ENCODE measurements around the gene LRRTM2.
A peak's percentile ranks its signal among the peaks of the same experiment; 100 is the strongest.

Gene LRRTM2

GRCh38 chr5:138883211-138883610, 8.1 kb upstream of the LRRTM2 start:
- Histone ChIP-seq H3K9ac (ENCODE audit: low read depth, low read length) (no peak overlapping the region), H3K4me3 (ENCODE audit: low read depth, low read length) (no peak overlapping the region; the same call in 1 of the 2 replicates), H3K27ac (ENCODE audit: low read depth, low read length) (peak overlapping the region; percentile 91), H3K4me1 (ENCODE audit: control insufficient read depth, insufficient read depth, low read length) (peaks cover 48% of the 10 kb centered on the region), H3K9me3 (ENCODE audit: control insufficient read depth, insufficient read depth, low read length) (no peaks in the 10 kb centered on the region), H3K27me3 (ENCODE audit: control insufficient read depth, insufficient read depth, low read length) (no peaks in the 10 kb centered on the region), H3K36me3 (ENCODE audit: control insufficient read depth, insufficient read depth, low read length) (peaks cover 23% of the 10 kb centered on the region)

GRCh38 chr5:138878437-138879235, 3.5 kb upstream of the LRRTM2 start:
- Histone ChIP-seq H3K27me3 (ENCODE audit: control insufficient read depth, insufficient read depth, low read length) (no peaks in the 10 kb centered on the region), H3K36me3 (ENCODE audit: control insufficient read depth, insufficient read depth, low read length) (no peaks in the 10 kb centered on the region), H3K9me3 (ENCODE audit: control insufficient read depth, insufficient read depth, low read length) (no peaks in the 10 kb centered on the region), H3K4me3 (ENCODE audit: low read depth, low read length) (no peak overlapping the region; the same call in 1 of the 2 replicates), H3K9ac (ENCODE audit: low read depth, low read length) (no peak overlapping the region), H3K27ac (ENCODE audit: low read depth, low read length) (no peak overlapping the region), H3K4me1 (ENCODE audit: control insufficient read depth, insufficient read depth, low read length) (peaks cover 59% of the 10 kb centered on the region)

DNA sequence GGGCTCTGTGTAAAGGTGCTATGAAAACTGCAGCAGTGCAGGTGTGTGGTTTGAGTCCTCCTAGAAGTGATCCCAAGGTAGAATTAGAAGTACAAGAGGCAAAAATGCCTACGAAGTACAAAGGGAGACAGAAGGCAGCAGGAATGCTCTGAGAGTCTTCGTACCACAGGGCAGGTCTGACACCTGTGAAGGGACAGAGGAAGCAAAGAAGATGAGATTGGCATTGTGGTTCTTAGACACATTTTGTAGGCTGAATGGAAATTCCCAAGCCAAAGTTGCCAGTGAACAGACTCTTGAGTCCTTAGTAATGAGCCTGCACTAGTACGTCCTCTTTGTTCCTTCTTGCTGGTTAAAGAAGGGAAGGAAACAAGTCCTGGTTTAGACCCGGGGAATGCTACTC, 1.7 kb upstream of the LRRTM2 start:
- H3K27ac ChIP-seq (ENCODE audit: low read depth, low read length), result no peak overlapping the region
- H3K9me3 ChIP-seq (ENCODE audit: control insufficient read depth, insufficient read depth, low read length), result no peaks in the 10 kb centered on the region
- peaks cover 60% of the 10 kb centered on the region for H3K4me1 ChIP-seq (ENCODE audit: control insufficient read depth, insufficient read depth, low read length)
- no peaks in the 10 kb centered on the region for H3K36me3 ChIP-seq (ENCODE audit: control insufficient read depth, insufficient read depth, low read length)
- no peak overlapping the region for H3K4me3 ChIP-seq (ENCODE audit: low read depth, low read length)
- no peaks in the 10 kb centered on the region for H3K27me3 ChIP-seq (ENCODE audit: control insufficient read depth, insufficient read depth, low read length)
- no peak overlapping the region for H3K9ac ChIP-seq (ENCODE audit: low read depth, low read length)

DNA sequence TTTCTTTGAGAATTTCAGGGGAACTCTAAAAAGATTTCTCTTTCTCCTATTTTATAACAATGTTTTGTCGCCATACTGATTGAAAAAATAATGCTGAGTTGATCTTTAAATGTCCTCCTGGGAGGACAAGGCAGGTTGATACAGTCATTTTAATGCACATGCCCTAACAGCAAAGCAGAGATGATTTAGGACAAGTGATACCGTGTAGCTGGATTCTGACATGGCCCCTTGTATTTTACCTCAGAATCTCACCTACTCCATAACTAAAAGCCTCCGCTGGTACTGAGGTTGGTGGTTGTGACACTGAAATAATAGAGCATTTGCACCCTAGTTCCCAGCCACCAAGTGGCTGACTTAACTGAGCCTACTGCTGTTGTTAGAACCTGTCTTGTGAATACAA, 811 bp upstream of the LRRTM2 start:
- Histone ChIP-seq H3K4me1 (ENCODE audit: control insufficient read depth, insufficient read depth, low read length) (peaks cover 65% of the 10 kb centered on the region), H3K27ac (ENCODE audit: low read depth, low read length) (no peak overlapping the region), H3K4me3 (ENCODE audit: low read depth, low read length) (no peak overlapping the region), H3K36me3 (ENCODE audit: control insufficient read depth, insufficient read depth, low read length) (no peaks in the 10 kb centered on the region), H3K9me3 (ENCODE audit: control insufficient read depth, insufficient read depth, low read length) (no peaks in the 10 kb centered on the region), H3K9ac (ENCODE audit: low read depth, low read length) (no peak overlapping the region), H3K27me3 (ENCODE audit: control insufficient read depth, insufficient read depth, low read length) (no peaks in the 10 kb centered on the region)

DNA sequence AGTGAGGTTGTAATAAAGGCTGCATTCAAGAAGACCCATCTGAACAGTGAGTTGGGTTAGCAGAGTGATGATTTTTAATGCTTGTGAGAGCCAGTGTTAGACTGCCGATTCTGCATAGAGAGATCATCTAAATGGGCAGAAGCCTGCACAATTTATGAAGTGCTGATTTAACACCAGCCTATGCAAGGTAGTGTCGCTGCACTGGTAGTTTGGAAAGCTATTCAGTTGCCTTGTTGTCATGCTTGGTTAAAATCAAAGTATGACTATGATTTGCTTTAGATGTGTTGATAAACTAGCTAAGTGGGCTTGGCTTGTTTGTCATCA, 379 bp upstream of the LRRTM2 start:
- Histone ChIP-seq H3K4me3 (ENCODE audit: low read depth, low read length) (peak overlapping the region; percentile 6; the same call in 1 of the 2 replicates), H3K9ac (ENCODE audit: low read depth, low read length) (no peak overlapping the region), H3K27ac (ENCODE audit: low read depth, low read length) (no peak overlapping the region), H3K4me1 (ENCODE audit: control insufficient read depth, insufficient read depth, low read length) (peaks cover 70% of the 10 kb centered on the region), H3K9me3 (ENCODE audit: control insufficient read depth, insufficient read depth, low read length) (no peaks in the 10 kb centered on the region), H3K27me3 (ENCODE audit: control insufficient read depth, insufficient read depth, low read length) (no peaks in the 10 kb centered on the region), H3K36me3 (ENCODE audit: control insufficient read depth, insufficient read depth, low read length) (no peaks in the 10 kb centered on the region)

- H3K4me3 ChIP-seq (ENCODE audit: low read depth, low read length), result no peak overlapping the region
- no peaks in the 10 kb centered on the region for H3K9me3 ChIP-seq (ENCODE audit: control insufficient read depth, insufficient read depth, low read length)
- H3K27me3 ChIP-seq (ENCODE audit: control insufficient read depth, insufficient read depth, low read length), result no peaks in the 10 kb centered on the region
- H3K27ac ChIP-seq (ENCODE audit: low read depth, low read length), result no peak overlapping the region
- peaks cover 81% of the 10 kb centered on the region for H3K4me1 ChIP-seq (ENCODE audit: control insufficient read depth, insufficient read depth, low read length)
- H3K36me3 ChIP-seq (ENCODE audit: control insufficient read depth, insufficient read depth, low read length), result no peaks in the 10 kb centered on the region
- no peak overlapping the region for H3K9ac ChIP-seq (ENCODE audit: low read depth, low read length)
Observed at GRCh38 chr5:138874241-138874640, 894 bp downstream of the LRRTM2 start.

- Histone ChIP-seq H3K4me1 (ENCODE audit: control insufficient read depth, insufficient read depth, low read length) (peaks cover 82% of the 10 kb centered on the region), H3K9ac (ENCODE audit: low read depth, low read length) (no peak overlapping the region), H3K36me3 (ENCODE audit: control insufficient read depth, insufficient read depth, low read length) (no peaks in the 10 kb centered on the region), H3K4me3 (ENCODE audit: low read depth, low read length) (no peak overlapping the region), H3K27ac (ENCODE audit: low read depth, low read length) (no peak overlapping the region), H3K9me3 (ENCODE audit: control insufficient read depth, insufficient read depth, low read length) (no peaks in the 10 kb centered on the region), H3K27me3 (ENCODE audit: control insufficient read depth, insufficient read depth, low read length) (no peaks in the 10 kb centered on the region)
Observed at GRCh38 chr5:138873466-138874221, 1.5 kb downstream of the LRRTM2 start.

DNA sequence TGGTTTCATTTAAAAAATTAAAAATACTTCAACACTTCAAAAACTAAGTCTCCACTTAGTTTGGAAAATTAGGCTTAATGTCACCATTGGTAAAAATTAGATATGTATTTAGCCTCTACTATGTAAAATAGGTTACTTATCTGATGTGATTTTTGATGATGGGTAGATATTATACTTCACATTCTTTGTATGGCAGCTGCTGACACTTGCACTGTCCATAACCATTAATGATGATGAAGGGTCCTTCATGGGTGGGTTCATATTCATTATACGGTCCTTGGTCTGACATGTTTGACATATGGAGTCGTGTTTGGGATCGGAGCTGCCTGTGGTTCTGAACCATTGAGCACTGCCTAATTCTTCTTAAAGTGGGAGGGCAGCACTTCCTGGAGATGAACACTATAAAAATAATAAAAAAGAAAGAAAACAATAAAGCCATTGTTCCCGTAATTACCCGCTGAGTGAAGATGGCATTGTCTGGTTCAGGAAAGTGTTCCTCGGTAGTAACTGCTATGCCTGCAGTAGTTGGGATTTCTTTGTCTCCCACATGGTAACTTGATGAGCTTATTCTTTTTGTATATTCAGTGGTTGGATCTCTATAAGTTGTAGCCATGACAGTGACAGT, 2.2 kb downstream of the LRRTM2 start:
- Histone ChIP-seq H3K9me3 (ENCODE audit: control insufficient read depth, insufficient read depth, low read length) (no peaks in the 10 kb centered on the region), H3K27me3 (ENCODE audit: control insufficient read depth, insufficient read depth, low read length) (no peaks in the 10 kb centered on the region), H3K4me1 (ENCODE audit: control insufficient read depth, insufficient read depth, low read length) (peaks cover 81% of the 10 kb centered on the region), H3K4me3 (ENCODE audit: low read depth, low read length) (no peak overlapping the region), H3K27ac (ENCODE audit: low read depth, low read length) (no peak overlapping the region), H3K9ac (ENCODE audit: low read depth, low read length) (no peak overlapping the region), H3K36me3 (ENCODE audit: control insufficient read depth, insufficient read depth, low read length) (no peaks in the 10 kb centered on the region)

GRCh38 chr5:138870611-138871010, 4.5 kb downstream of the LRRTM2 start:
- H3K27me3 ChIP-seq (ENCODE audit: control insufficient read depth, insufficient read depth, low read length), result no peaks in the 10 kb centered on the region
- no peak overlapping the region for H3K4me3 ChIP-seq (ENCODE audit: low read depth, low read length)
- H3K9ac ChIP-seq (ENCODE audit: low read depth, low read length), result no peak overlapping the region
- no peaks in the 10 kb centered on the region for H3K36me3 ChIP-seq (ENCODE audit: control insufficient read depth, insufficient read depth, low read length)
- peak overlapping the region; percentile 69 for H3K27ac ChIP-seq (ENCODE audit: low read depth, low read length)
- H3K9me3 ChIP-seq (ENCODE audit: control insufficient read depth, insufficient read depth, low read length), result no peaks in the 10 kb centered on the region
- peaks cover 68% of the 10 kb centered on the region for H3K4me1 ChIP-seq (ENCODE audit: control insufficient read depth, insufficient read depth, low read length)

DNA sequence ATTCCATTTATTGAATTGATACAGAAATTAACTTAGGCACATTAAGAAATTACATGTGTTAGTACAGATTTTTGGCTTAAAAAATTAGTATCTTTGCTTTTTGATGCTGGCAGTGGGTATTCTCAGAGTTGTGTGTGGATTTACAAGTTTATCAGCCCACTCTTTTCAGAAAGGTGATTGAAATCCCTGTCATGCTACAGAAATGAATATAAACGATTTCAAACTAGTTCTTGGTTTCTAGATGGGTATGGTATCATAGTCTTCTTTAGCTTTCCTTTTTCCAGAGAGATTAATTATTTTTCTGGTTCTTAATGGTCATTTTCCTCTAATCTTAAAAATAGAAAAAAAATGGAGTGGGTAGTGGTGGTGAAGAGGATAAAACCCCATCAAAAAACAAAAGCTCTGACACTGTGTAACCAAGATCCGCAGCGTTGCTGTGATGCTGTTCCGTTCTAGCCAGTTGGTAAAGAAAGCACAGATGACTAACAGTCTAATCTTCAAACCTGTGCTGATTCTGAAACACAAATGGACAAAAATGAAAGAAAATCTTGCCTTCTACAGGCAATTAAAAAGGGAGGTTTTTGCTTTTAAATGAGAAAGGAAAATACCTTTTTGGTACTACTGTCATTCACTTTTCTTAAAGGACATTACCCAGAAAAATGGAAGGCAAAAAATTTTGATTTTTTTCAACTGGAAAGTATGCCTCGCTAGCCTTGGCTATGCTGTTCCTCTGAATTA, 5.2 kb downstream of the LRRTM2 start:
- Histone ChIP-seq H3K27me3 (ENCODE audit: control insufficient read depth, insufficient read depth, low read length) (no peaks in the 10 kb centered on the region), H3K9me3 (ENCODE audit: control insufficient read depth, insufficient read depth, low read length) (no peaks in the 10 kb centered on the region), H3K4me3 (ENCODE audit: low read depth, low read length) (no peak overlapping the region), H3K36me3 (ENCODE audit: control insufficient read depth, insufficient read depth, low read length) (no peaks in the 10 kb centered on the region), H3K9ac (ENCODE audit: low read depth, low read length) (no peak overlapping the region), H3K4me1 (ENCODE audit: control insufficient read depth, insufficient read depth, low read length) (peaks cover 61% of the 10 kb centered on the region), H3K27ac (ENCODE audit: low read depth, low read length) (peak overlapping the region; percentile 69)

All from HUES48 (cell line).